ENCODE measurements around the gene PHTF2.

Gene PHTF2

DNA sequence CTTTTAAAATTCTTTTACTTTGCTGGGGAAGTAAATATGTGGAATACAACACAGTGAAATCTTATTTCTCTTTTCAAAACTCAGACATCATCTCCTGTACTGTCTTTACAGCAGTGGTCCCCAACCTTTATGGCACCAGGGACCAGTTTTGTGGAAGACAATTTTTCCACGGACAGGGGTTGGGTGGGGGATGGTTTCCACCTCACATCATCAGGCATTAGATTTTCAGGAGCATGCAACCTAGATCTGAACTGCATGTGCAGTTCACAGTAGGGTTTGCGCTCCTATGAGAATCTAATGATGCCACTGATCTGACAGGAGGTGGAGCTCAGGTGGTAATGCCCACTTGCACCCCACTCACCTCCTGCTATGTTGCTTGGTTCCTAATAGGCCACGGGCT, 12.6 kb upstream of the PHTF2 start:
- no peak for DNase-seq (ENCODE audit: low read depth in 1 of 2, low spot score in 1 of 2)
- TF ChIP-seq POLR2AphosphoS5 (IDR thresholded peaks at IDR 0.05; ENCODE audit: low read depth) (no peak; the same call in 1 of the 2 replicates), SPI1 (IDR thresholded peaks at IDR 0.05; ENCODE audit: borderline replicate concordance, low read depth) (no peak), GABPA (IDR thresholded peaks at IDR 0.05; ENCODE audit: low read depth) (no peak)
- TF ChIP-seq, protein P1, sequence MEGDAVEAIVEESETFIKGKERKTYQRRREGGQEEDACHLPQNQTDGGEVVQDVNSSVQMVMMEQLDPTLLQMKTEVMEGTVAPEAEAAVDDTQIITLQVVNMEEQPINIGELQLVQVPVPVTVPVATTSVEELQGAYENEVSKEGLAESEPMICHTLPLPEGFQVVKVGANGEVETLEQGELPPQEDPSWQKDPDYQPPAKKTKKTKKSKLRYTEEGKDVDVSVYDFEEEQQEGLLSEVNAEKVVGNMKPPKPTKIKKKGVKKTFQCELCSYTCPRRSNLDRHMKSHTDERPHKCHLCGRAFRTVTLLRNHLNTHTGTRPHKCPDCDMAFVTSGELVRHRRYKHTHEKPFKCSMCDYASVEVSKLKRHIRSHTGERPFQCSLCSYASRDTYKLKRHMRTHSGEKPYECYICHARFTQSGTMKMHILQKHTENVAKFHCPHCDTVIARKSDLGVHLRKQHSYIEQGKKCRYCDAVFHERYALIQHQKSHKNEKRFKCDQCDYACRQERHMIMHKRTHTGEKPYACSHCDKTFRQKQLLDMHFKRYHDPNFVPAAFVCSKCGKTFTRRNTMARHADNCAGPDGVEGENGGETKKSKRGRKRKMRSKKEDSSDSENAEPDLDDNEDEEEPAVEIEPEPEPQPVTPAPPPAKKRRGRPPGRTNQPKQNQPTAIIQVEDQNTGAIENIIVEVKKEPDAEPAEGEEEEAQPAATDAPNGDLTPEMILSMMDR (IDR thresholded peaks at IDR 0.05; ENCODE audit: insufficient read depth, low read length): no peak
- TF ChIP-seq, protein P2, sequence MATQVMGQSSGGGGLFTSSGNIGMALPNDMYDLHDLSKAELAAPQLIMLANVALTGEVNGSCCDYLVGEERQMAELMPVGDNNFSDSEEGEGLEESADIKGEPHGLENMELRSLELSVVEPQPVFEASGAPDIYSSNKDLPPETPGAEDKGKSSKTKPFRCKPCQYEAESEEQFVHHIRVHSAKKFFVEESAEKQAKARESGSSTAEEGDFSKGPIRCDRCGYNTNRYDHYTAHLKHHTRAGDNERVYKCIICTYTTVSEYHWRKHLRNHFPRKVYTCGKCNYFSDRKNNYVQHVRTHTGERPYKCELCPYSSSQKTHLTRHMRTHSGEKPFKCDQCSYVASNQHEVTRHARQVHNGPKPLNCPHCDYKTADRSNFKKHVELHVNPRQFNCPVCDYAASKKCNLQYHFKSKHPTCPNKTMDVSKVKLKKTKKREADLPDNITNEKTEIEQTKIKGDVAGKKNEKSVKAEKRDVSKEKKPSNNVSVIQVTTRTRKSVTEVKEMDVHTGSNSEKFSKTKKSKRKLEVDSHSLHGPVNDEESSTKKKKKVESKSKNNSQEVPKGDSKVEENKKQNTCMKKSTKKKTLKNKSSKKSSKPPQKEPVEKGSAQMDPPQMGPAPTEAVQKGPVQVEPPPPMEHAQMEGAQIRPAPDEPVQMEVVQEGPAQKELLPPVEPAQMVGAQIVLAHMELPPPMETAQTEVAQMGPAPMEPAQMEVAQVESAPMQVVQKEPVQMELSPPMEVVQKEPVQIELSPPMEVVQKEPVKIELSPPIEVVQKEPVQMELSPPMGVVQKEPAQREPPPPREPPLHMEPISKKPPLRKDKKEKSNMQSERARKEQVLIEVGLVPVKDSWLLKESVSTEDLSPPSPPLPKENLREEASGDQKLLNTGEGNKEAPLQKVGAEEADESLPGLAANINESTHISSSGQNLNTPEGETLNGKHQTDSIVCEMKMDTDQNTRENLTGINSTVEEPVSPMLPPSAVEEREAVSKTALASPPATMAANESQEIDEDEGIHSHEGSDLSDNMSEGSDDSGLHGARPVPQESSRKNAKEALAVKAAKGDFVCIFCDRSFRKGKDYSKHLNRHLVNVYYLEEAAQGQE (IDR thresholded peaks at IDR 0.05; ENCODE audit: insufficient replicate concordance, low read depth): no peak
- Histone ChIP-seq H3K4me3 (replicated peaks; ENCODE audit: insufficient read depth, low read length) (no peak overlapping the region), H3K27ac (replicated peaks) (no peak overlapping the region), H3K27me3 (ENCODE audit: insufficient read depth, poor library complexity, severe bottlenecking) (no peaks in the 10 kb centered on the region)

DNA sequence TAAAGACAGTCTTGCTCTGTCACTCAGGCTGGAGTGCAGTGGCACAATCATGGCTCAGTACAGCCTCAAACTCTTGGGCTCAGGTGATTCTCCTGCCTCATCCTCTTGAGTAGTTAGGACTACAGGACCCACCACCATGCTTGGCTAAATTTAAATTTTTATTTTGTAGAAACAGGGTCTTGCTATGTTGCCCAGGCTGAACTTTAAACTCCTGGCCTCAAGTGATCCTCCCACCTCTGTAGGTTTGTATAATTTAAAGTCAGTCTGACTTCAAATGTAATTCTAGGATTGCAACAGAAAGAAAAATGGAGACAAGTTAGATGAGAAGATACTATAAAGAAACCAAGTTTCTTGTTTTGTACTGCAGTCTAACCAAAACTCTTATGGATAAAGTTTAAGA, 11.8 kb upstream of the PHTF2 start:
- Histone ChIP-seq H3K27ac (replicated peaks) (no peak overlapping the region), H3K4me3 (replicated peaks; ENCODE audit: insufficient read depth, low read length) (no peak overlapping the region), H3K27me3 (ENCODE audit: insufficient read depth, poor library complexity, severe bottlenecking) (no peaks in the 10 kb centered on the region)
- TF ChIP-seq, protein P2 (IDR thresholded peaks at IDR 0.05; ENCODE audit: insufficient replicate concordance, low read depth): no peak
- DNase-seq (ENCODE audit: low read depth in 1 of 2, low spot score in 1 of 2): no peak

DNA sequence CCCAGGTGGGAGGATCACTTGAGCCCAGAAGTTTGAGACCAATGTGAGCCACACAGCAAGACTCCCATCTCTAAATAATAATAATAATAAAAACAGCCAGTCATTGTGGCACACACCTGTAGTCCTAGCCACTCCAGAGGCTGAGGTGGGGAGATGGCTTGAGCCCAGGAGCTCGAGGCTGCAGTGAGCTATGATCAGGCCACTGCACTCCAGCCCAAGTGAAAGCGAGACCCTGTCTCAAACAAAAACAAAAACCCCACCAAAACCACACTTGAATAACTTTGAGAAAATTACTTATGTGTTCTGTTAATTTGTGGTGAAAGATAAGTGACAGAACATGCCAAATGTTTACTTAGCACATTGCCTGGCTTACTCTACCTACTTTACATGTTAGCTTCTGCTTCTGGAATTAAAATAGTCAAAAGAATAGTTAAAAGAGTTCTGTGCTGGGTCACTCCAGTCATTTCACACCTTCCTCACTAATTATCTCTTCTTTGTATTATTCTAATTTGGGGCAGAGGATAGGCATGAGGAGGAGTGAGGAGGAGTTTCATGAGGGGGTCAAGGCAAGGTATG, 10.2 kb upstream of the PHTF2 start:
- Histone ChIP-seq H3K4me3 (replicated peaks; ENCODE audit: insufficient read depth, low read length) (no peak overlapping the region), H3K27ac (replicated peaks) (no peak overlapping the region), H3K27me3 (ENCODE audit: insufficient read depth, poor library complexity, severe bottlenecking) (no peaks in the 10 kb centered on the region)
- DNase-seq (ENCODE audit: low read depth in 1 of 2, low spot score in 1 of 2): no peak
- TF ChIP-seq, protein P2 (IDR thresholded peaks at IDR 0.05; ENCODE audit: insufficient replicate concordance, low read depth): no peak
- no peak for TF ChIP-seq POLR2AphosphoS5 (IDR thresholded peaks at IDR 0.05; ENCODE audit: low read depth)

DNA sequence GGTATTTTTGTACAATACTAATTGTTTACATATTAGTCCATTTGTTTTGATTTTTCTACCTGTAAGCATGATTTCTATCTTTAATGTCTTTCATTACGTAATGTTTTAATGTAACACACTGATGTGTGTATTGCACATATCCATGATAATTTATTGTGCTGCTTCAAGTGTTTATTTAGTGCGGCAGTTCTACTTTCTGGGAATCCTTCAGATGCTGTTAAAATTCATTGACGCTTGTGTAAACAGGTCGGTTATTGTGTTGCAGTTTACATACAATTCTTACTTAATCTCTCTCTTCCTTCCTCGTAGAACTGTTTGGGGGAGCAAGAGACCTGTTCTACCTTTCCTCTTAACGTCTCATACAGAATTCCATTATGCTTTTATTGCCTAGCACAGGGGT, 7.2 kb upstream of the PHTF2 start:
- no peak for DNase-seq (ENCODE audit: low read depth in 1 of 2, low spot score in 1 of 2)

More for the DNA sequence above, 7.2 kb upstream of the PHTF2 start:
- Histone ChIP-seq H3K4me3 (replicated peaks; ENCODE audit: insufficient read depth, low read length) (no peak overlapping the region), H3K27me3 (ENCODE audit: insufficient read depth, poor library complexity, severe bottlenecking) (no peaks in the 10 kb centered on the region), H3K27ac (replicated peaks) (peak overlapping the region; percentile 41)
- no peak for TF ChIP-seq SPI1 (IDR thresholded peaks at IDR 0.05; ENCODE audit: borderline replicate concordance, low read depth)
- TF ChIP-seq, protein P1 (IDR thresholded peaks at IDR 0.05; ENCODE audit: insufficient read depth, low read length): no peak
- TF ChIP-seq, protein P2 (IDR thresholded peaks at IDR 0.05; ENCODE audit: insufficient replicate concordance, low read depth): no peak
- no peak for TF ChIP-seq GABPA (IDR thresholded peaks at IDR 0.05; ENCODE audit: low read depth)
- TF ChIP-seq POLR2AphosphoS5 (IDR thresholded peaks at IDR 0.05; ENCODE audit: low read depth): no peak
